DND-41 (cell line): Measurements from ENCODE around the gene ESRRA.

Experiments
- ATAC-seq: fragments of 200-7000 bp; cut with Tn5 transposase; 3 replicates; pipeline ENCODE4 v1.9.1; 2021; ENCODE audit warnings: low read depth; ENCODE audit not compliant: insufficient read depth
- DNase-seq: peaks from one replicate; pipeline ENCODE4 v3.0.0-alpha.2; 2020
- H2AFZ ChIP-seq: 2 replicates; pipeline ENCODE4 v1.6.0; 2012; ENCODE audit warnings: low read depth, low read length
- H3K27ac ChIP-seq: 2 replicates; pipeline ENCODE4 v1.5.1; 2012; ENCODE audit warnings: low read length, inconsistent platforms
- H3K27me3 ChIP-seq: fragments of 200-600 bp; sonication (generic); 2 replicates; pipeline ENCODE4 v1.6.0; 2012; ENCODE audit warnings: low read length, mild to moderate bottlenecking, inconsistent platforms; ENCODE audit not compliant: insufficient read depth, poor library complexity
- H3K36me3 ChIP-seq: 2 replicates; pipeline ENCODE4 v1.5.1; 2012; ENCODE audit warnings: low read length, inconsistent platforms; ENCODE audit not compliant: insufficient read depth
- H3K4me1 ChIP-seq: 2 replicates; pipeline ENCODE4 v1.5.1; 2012; ENCODE audit warnings: mild to moderate bottlenecking, low read length; ENCODE audit not compliant: insufficient read depth
- H3K4me2 ChIP-seq: 2 replicates; pipeline ENCODE4 v1.6.0; 2012; ENCODE audit warnings: mild to moderate bottlenecking, moderate library complexity, low read length, inconsistent platforms; ENCODE audit not compliant: insufficient read depth
- H3K4me3 ChIP-seq, 2 experiments: fragments of 200-600 bp in 1 of 2; shearing (Covaris generic) in 1 of 2; 2 replicates each; pipeline ENCODE4 v1.5.1; 2012 to 2016; ENCODE audit warnings: inconsistent platforms in 2 of 2, low read length in 2 of 2, mild to moderate bottlenecking in 2 of 2, low read depth in 1 of 2, moderate library complexity in 1 of 2
- H3K79me2 ChIP-seq: 2 replicates; pipeline ENCODE4 v1.6.0; 2012; ENCODE audit warnings: low read length, inconsistent platforms; ENCODE audit not compliant: insufficient read depth
- H3K9ac ChIP-seq: 2 replicates; pipeline ENCODE4 v1.6.0; 2012; ENCODE audit warnings: low read depth, mild to moderate bottlenecking, inconsistent platforms, low read length, moderate library complexity
- H3K9me3 ChIP-seq: 2 replicates; pipeline ENCODE4 v1.5.1; 2012; ENCODE audit warnings: low read length, moderate library complexity, mild to moderate bottlenecking, inconsistent platforms; ENCODE audit not compliant: insufficient read depth, severe bottlenecking
- H4K20me1 ChIP-seq: 2 replicates; pipeline ENCODE4 v1.6.0; 2012; ENCODE audit warnings: low read length; ENCODE audit not compliant: insufficient read depth
- CTCF ChIP-seq: IDR thresholded peaks from 2 replicates; pipeline ENCODE4 v1.5.1; 2012; ENCODE audit warnings: borderline replicate concordance, low read length, moderate library complexity, mild to moderate bottlenecking; ENCODE audit not compliant: poor library complexity, severe bottlenecking; ENCODE audit errors: extremely low read depth
- EZH2 ChIP-seq: IDR thresholded peaks from 3 replicates; pipeline ENCODE4 v1.6.1; 2012; ENCODE audit warnings: borderline replicate concordance, low read depth, mild to moderate bottlenecking, moderate library complexity, low read length, inconsistent platforms; ENCODE audit not compliant: severe bottlenecking

ESRRA gene

DNA sequence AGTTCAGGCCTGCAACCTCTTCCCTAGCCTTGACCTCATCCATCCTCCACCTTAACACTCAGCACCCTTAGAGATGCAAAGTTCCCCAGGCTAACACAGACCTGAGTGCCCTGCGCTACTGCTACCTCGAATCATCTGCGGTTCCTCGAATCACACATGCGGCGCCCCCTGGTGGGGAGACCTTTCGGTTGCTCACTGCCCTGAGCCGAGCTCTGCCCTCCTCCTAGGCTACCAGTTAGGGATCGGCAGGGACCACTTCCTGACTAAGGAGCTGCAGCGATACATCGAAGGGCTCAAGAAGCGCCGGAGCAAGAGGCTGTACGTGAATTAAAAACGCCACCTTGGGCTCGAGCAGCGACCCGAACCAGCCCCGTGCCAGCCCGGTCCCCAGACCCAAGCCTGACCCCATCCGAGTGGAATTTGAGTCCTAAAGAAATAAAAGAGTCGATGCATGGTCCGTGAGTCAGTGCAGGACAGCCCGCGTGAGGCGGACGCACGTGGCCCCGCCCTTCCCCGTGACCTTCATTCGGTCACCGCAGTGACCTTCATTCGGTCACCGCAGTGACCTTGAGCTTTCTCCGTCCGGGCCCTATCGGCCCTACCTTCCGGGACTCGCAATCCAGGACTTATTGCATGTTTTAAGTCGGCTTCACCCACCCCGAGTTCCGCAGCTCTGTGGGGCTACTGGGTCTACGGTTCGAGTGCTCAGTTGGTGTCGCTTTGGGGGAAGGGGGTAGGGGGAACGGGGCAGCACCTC lies 830 bp upstream of the ESRRA start:
- peak overlapping the region; percentile 39 to 78; a peak in 3 of 4 replicates for H3K4me3 ChIP-seq
- peak overlapping the region; percentile 93 for H3K4me2 ChIP-seq
- peaks cover 23% of the 10 kb centered on the region for H4K20me1 ChIP-seq
- ATAC-seq (peak; percentile 69), DNase-seq (peak; percentile 95)
- H2AFZ ChIP-seq, result peak overlapping the region; percentile 89
- H3K4me1 ChIP-seq, result peaks cover 43% of the 10 kb centered on the region
- TF ChIP-seq CTCF, result peak; percentile 99
- TF ChIP-seq EZH2, result no peak
- H3K27me3 ChIP-seq, result peaks cover 2% of the 10 kb centered on the region
- peaks cover 14% of the 10 kb centered on the region for H3K36me3 ChIP-seq
- peak overlapping the region; percentile 95 for H3K27ac ChIP-seq
- peak overlapping the region; percentile 84 for H3K9ac ChIP-seq
- H3K79me2 ChIP-seq, result peaks cover 29% of the 10 kb centered on the region
- no peaks in the 10 kb centered on the region for H3K9me3 ChIP-seq

- peak overlapping the region; percentile 66 for H3K27ac ChIP-seq
- DNase-seq (peak; percentile 85), ATAC-seq (peak; percentile 41)
- peaks cover 37% of the 10 kb centered on the region for H3K79me2 ChIP-seq
- H3K9me3 ChIP-seq, result no peaks in the 10 kb centered on the region
- peak overlapping the region; percentile 75 to 76 for H3K4me3 ChIP-seq
- peaks cover 17% of the 10 kb centered on the region for H3K36me3 ChIP-seq
- peak overlapping the region; percentile 64 for H3K9ac ChIP-seq
- peaks cover 38% of the 10 kb centered on the region for H3K4me1 ChIP-seq
- H2AFZ ChIP-seq, result peak overlapping the region; percentile 70
- no peaks in the 10 kb centered on the region for H3K27me3 ChIP-seq
- H4K20me1 ChIP-seq, result peaks cover 22% of the 10 kb centered on the region
- TF ChIP-seq CTCF (peak; percentile 66), EZH2 (no peak)
- peak overlapping the region; percentile 91 for H3K4me2 ChIP-seq
These were observed 603 bp downstream of the ESRRA start for GRCh38 chr11:64305691-64306562.

DNA sequence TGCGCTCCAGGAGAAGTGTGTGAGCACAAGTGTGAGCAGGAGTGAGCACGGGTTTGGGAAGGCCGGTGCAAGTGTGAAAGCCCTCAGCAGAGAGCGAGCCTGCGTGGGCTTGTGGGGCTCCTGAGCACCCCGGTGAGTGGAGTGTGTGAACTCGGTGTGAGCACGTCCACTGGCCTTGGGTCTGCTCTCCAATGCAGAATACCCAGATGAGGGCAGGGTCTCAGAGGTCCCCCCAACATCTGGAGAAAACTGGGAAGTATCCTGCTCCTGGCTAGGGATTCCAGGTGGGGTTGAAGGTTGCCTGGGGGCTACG lies 1.2 kb downstream of the ESRRA start:
- peak overlapping the region; percentile 75 to 76 for H3K4me3 ChIP-seq
- no peak for TF ChIP-seq CTCF
- no peak for TF ChIP-seq EZH2
- peaks cover 41% of the 10 kb centered on the region for H3K79me2 ChIP-seq
- ATAC-seq (no peak), DNase-seq (no peak)
- no peaks in the 10 kb centered on the region for H3K9me3 ChIP-seq
- peak overlapping the region; percentile 70 for H2AFZ ChIP-seq
- peak overlapping the region; percentile 91 for H3K4me2 ChIP-seq
- peaks cover 24% of the 10 kb centered on the region for H4K20me1 ChIP-seq
- H3K36me3 ChIP-seq, result peaks cover 19% of the 10 kb centered on the region
- peak overlapping the region; percentile 64 for H3K9ac ChIP-seq
- H3K4me1 ChIP-seq, result peaks cover 34% of the 10 kb centered on the region
- peak overlapping the region; percentile 66 for H3K27ac ChIP-seq
- H3K27me3 ChIP-seq, result no peaks in the 10 kb centered on the region
